ENCODE measurements around the gene CD82. TPM values are rescaled to one million over a fixed set of nuclear protein-coding genes. Genes with fewer than 3 reads are reported as not detected.

CD82 gene
- polyA plus RNA-seq, 1 of the 3 experiments (the other 2 are of a cell fraction) = 39.2 TPM

- TF ChIP-seq PBX3 (IDR thresholded peaks at IDR 0.05) (no peak), MAX (IDR thresholded peaks at IDR 0.05; ENCODE audit: low read depth) (no peak), RXRA (IDR thresholded peaks at IDR 0.05; ENCODE audit: borderline replicate concordance, low read depth) (no peak), JUND (IDR thresholded peaks at IDR 0.05) (no peak), FOSL2 (IDR thresholded peaks at IDR 0.05; ENCODE audit: borderline replicate concordance, low read depth) (no peak), SIN3A (IDR thresholded peaks at IDR 0.05; ENCODE audit: borderline replicate concordance, low read depth, low read length) (no peak)
These were observed 32.0 kb downstream of the CD82 start (continued) for GRCh38 chr11:44597358-44598012.

GRCh38 chr11:44598831-44599230 lies 33.4 kb downstream of the CD82 start:
- no peak overlapping the region for H2AFZ ChIP-seq (ENCODE audit: low read depth)
- no peak overlapping the region for H3K27ac ChIP-seq (ENCODE audit: low read depth in 2 of 2, low read length in 1 of 2)
- no peak for TF ChIP-seq ELF1 (IDR thresholded peaks at IDR 0.05)
- no peak for TF ChIP-seq EZH2phosphoT487 (IDR thresholded peaks at IDR 0.05; ENCODE audit: borderline replicate concordance, low read depth)
- TF ChIP-seq SIN3A (IDR thresholded peaks at IDR 0.05; ENCODE audit: borderline replicate concordance, low read depth, low read length) = no peak
- no peak for TF ChIP-seq FOXM1 (IDR thresholded peaks at IDR 0.05; ENCODE audit: low read depth)
- no peak for TF ChIP-seq USF2 (IDR thresholded peaks at IDR 0.05; ENCODE audit: borderline replicate concordance, low read depth, low read length)
- DNase-seq = no peak
- H3F3A ChIP-seq (replicated peaks; ENCODE audit: insufficient read depth) = no peaks in the 10 kb centered on the region
- ChIA-PET CTCF (interaction anchor here (0.8 to 2.8 kb wide), 8 partner anchors 10 to 328 kb away, joined by 3 to 14 read pairs (median 4); no protein-coding TSS in a partner anchor), POLR2A (no interaction called here)
- H3K79me2 ChIP-seq (ENCODE audit: insufficient read depth) = no peaks in the 10 kb centered on the region
- no peak overlapping the region for H3K4me2 ChIP-seq
- no peak overlapping the region for H3K9ac ChIP-seq
- H3K4me1 ChIP-seq (ENCODE audit: control insufficient read depth in 1 of 2, insufficient read depth in 2 of 2, low read depth in 1 of 2, low read length in 1 of 2) = peaks cover 0 to 31% of the 10 kb centered on the region in 2 experiments; a peak in 1 of 4 replicates
- WGBS (ENCODE audit: low lambda C conversion rate) = 100% methylated on average over 1 of the region's 1 CpG
- no peaks in the 10 kb centered on the region for H3K9me2 ChIP-seq
- no peaks in the 10 kb centered on the region for H3K36me3 ChIP-seq (replicated peaks in 1 of 2; ENCODE audit: control insufficient read depth in 1 of 2, insufficient read depth in 2 of 2, low read length in 1 of 2)
- H3K4me3 ChIP-seq (ENCODE audit: low read depth in 2 of 2, low read length in 1 of 2) = no peak overlapping the region
- no peaks in the 10 kb centered on the region for H3K27me3 ChIP-seq (ENCODE audit: insufficient read depth)
- no peaks in the 10 kb centered on the region for H4K20me1 ChIP-seq (ENCODE audit: insufficient read depth)
- H3K9me3 ChIP-seq = no peaks in the 10 kb centered on the region

- Histone ChIP-seq H3K4me3 (ENCODE audit: low read depth in 2 of 2, low read length in 1 of 2) (no peak overlapping the region), H3F3A (replicated peaks; ENCODE audit: insufficient read depth) (no peaks in the 10 kb centered on the region), H2AFZ (ENCODE audit: low read depth) (no peak overlapping the region), H3K79me2 (ENCODE audit: insufficient read depth) (no peaks in the 10 kb centered on the region), H3K27ac (ENCODE audit: low read depth in 2 of 2, low read length in 1 of 2) (no peak overlapping the region), H4K20me1 (ENCODE audit: insufficient read depth) (no peaks in the 10 kb centered on the region), H3K9me3 (no peaks in the 10 kb centered on the region), H3K4me2 (no peak overlapping the region), H3K9me2 (no peaks in the 10 kb centered on the region), H3K36me3 (replicated peaks in 1 of 2; ENCODE audit: control insufficient read depth in 1 of 2, insufficient read depth in 2 of 2, low read length in 1 of 2) (no peaks in the 10 kb centered on the region), H3K27me3 (ENCODE audit: insufficient read depth) (no peaks in the 10 kb centered on the region), H3K4me1 (ENCODE audit: control insufficient read depth in 1 of 2, insufficient read depth in 2 of 2, low read depth in 1 of 2, low read length in 1 of 2) (peaks cover 0 to 31% of the 10 kb centered on the region in 2 experiments; a peak in 1 of 4 replicates), H3K9ac (no peak overlapping the region)
- ChIA-PET CTCF (interaction anchor here (1.1 to 2.8 kb wide), 4 partner anchors 9 to 43 kb away, joined by 3 to 14 read pairs (median 4); no protein-coding TSS in a partner anchor), POLR2A (no interaction called here)
- 83% methylated on average over 4 of the region's 7 CpGs for WGBS (ENCODE audit: low lambda C conversion rate)
- no peak for DNase-seq
- TF ChIP-seq POLR2AphosphoS5 (IDR thresholded peaks at IDR 0.05; ENCODE audit: low read depth, low read length) (no peak), RAD21 (IDR thresholded peaks at IDR 0.05; ENCODE audit: low read length) (no peak), EZH2phosphoT487 (IDR thresholded peaks at IDR 0.05; ENCODE audit: borderline replicate concordance, low read depth) (no peak), MAX (IDR thresholded peaks at IDR 0.05; ENCODE audit: low read depth) (no peak), ELF1 (IDR thresholded peaks at IDR 0.05) (no peak), NFIC (IDR thresholded peaks at IDR 0.05; ENCODE audit: borderline replicate concordance) (no peak), MXI1 (IDR thresholded peaks at IDR 0.05; ENCODE audit: low read depth, low read length) (no peak), CTCF (IDR thresholded peaks at IDR 0.05) (no peak), GATA2 (CRISPR knock-in tag; IDR thresholded peaks at IDR 0.05) (no peak), CHD2 (IDR thresholded peaks at IDR 0.05; ENCODE audit: low read length, partially characterized antibody) (no peak), TAF1 (IDR thresholded peaks at IDR 0.05; ENCODE audit: borderline replicate concordance, low read depth, low read length) (no peak), FOSL2 (IDR thresholded peaks at IDR 0.05; ENCODE audit: borderline replicate concordance, low read depth) (no peak), TEAD4 (IDR thresholded peaks at IDR 0.05; ENCODE audit: borderline replicate concordance, insufficient read depth) (no peak), NRF1 (IDR thresholded peaks at IDR 0.05; ENCODE audit: low read depth, low read length) (no peak), YY1 (IDR thresholded peaks at IDR 0.05; ENCODE audit: low read depth) (no peak), SIN3A (IDR thresholded peaks at IDR 0.05; ENCODE audit: borderline replicate concordance, low read depth, low read length) (no peak)
These were observed 34.8 kb downstream of the CD82 start for GRCh38 chr11:44600261-44600660.
